GM20000 (cell line): Measurements from ENCODE around the gene AXL.
"Not testable (repeated sequence)": the region's sequence is repeated elsewhere in the genome, so short reads cannot be mapped to it uniquely, and the experiment has no call there.

Source experiments
- DNase-seq: peaks from one replicate; pipeline ENCODE4 v3.0.0; 2012; ENCODE audit warnings: low spot score
- TF ChIP-seq, protein P1 (sequence below): IDR thresholded peaks from 2 replicates; pipeline ENCODE4 v1.5.1; 2012; ENCODE audit warnings: mild to moderate bottlenecking, control low read depth; ENCODE audit errors: extremely low read depth, missing control alignments

The AXL gene

DNA sequence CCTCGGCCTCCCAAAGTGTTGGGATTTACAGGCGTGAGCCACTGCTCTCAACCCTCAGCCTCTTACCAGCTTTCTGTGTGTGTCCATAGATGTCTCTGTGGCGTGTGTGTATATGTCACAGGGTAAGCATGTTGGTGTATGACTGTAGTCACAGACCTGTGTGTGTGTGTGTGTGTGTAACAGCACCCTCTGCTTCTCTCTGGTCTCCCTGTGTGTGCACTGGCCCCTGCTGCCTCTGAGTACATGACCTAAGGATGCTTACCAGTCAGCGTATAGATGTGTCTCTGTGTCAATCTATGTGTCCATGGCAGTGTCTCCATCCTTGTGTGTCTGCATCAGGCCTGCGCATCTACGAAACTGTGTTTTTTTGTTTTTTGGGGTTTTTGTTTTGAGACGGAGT is 5.6 kb downstream of the AXL start:
- no peak for DNase-seq
- TF ChIP-seq, protein P1, sequence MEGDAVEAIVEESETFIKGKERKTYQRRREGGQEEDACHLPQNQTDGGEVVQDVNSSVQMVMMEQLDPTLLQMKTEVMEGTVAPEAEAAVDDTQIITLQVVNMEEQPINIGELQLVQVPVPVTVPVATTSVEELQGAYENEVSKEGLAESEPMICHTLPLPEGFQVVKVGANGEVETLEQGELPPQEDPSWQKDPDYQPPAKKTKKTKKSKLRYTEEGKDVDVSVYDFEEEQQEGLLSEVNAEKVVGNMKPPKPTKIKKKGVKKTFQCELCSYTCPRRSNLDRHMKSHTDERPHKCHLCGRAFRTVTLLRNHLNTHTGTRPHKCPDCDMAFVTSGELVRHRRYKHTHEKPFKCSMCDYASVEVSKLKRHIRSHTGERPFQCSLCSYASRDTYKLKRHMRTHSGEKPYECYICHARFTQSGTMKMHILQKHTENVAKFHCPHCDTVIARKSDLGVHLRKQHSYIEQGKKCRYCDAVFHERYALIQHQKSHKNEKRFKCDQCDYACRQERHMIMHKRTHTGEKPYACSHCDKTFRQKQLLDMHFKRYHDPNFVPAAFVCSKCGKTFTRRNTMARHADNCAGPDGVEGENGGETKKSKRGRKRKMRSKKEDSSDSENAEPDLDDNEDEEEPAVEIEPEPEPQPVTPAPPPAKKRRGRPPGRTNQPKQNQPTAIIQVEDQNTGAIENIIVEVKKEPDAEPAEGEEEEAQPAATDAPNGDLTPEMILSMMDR: no peak

DNA sequence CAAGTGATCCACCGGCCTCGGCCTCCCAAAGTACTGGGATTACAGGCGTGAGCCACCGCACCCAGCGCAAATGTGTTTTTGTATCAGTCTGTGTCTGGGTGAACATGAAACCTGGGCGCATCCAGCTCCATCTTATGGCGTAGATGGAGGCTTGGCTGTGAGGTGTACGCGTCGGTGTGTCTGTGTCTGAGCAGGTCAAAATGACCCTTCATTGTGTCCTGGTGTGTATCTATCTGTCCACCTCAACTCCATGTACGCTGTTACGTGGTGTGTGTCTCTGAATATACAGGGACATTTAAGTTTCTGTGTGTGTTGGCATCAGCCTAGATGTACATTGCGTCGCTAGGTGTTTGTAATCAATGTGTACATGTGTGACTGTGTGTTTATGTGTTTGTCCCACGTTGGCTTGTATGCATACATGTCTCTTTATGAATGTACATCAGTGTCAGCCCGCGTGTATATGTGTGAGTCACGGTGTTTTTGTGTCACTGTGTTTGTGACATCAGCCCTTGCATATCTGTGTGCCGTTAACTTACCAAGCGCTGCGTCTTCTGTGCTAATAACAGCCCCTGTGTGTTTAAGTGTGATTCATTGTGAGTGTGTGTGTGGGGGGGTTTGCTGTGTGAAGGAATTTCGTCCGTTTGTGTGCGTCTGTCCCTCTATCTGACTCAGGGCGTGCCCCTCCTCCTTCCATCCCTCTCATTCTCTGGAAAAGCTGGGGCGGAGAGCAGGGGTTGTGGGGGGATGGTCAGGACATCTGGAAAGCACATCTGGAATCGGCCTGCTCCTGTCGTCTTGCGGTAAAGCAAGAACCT is 6.4 kb downstream of the AXL start:
- TF ChIP-seq, protein P1: no peak
- DNase-seq: no peak

DNA sequence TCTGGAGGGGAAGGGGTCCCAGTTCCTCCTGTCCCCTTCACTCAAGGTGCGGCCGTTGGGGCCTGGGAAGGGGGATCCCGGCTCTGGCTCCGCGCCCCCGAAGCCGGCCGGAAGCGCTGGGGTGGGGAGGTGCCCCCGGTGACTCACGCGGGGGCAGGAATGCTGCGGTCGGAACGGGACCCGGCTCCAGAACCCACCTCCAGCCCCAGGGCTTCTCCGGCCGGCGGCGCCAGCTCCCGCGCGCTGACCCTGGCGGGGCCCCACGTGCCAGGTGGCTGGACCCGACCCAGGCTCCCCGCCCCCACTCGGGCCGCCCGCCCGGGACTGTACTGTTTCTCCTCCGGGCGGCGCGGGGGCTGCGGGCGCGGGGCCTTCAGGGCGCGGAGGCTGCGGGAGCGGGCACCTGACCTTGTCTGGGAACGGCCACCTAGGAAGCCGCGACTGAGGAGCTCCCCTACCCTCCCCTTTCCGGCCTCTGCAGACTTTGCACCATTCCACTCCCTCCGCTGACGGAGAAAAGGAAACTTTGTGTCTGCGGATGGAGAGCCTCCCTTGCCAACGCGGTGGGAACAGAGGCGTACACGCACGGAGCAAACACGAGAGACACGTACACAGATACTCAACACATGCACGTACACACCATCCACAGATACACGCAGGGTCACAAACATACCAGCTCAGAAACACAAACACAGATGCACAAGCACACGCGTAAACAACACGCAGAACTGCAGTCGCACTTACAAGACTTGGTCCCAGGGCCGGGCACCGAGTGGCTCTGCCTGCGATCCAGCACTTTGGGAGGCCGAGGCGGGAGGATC is 7.2 kb downstream of the AXL start:
- peak; percentile 64 for DNase-seq
- TF ChIP-seq, protein P1: no peak

DNA sequence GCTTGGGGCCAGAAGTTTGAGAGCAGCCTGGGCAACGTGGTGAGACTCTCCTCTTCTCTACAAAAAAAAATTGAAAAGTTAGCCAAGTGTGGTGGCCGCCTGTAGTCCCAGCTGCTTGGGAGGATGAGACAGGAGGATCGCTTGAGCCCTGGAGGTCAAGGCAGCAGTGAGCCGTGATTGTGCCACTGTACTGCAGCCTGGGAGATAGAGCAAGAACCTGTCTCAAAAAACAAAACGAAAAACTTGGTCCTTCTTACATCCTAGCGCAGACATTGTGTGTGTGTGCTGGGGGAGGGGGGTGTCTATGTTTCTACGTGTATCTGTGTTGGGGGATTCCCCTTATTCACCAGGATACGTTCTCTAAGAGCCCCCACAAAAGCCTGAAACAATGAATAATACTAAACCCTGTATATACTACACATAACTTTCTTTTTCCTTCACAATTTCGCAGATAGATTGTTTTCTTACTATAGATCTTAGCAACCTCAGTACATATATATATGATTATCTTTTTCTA is 7.9 kb downstream of the AXL start:
- no peak for DNase-seq
- TF ChIP-seq, protein P1: no peak

DNA sequence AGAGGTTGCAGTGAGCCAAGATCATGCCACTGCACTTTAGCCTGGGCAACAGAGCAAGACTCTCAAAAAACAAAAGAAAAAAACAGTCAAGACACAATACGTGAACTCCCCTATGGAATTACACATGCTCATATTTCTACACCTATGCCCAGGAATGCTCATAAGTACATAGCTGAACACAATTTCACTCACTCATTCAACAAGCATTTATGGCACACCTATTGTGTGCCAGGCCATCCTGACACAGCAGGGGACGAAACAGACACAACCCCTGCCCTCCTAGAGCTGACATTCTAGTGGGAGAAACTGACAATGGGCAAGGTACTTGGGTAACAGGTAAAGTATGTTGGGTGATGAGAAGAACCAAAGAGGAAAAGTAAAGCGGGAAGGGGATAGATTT is 9.5 kb downstream of the AXL start:
- TF ChIP-seq, protein P1: no peak
- DNase-seq: no peak

DNA sequence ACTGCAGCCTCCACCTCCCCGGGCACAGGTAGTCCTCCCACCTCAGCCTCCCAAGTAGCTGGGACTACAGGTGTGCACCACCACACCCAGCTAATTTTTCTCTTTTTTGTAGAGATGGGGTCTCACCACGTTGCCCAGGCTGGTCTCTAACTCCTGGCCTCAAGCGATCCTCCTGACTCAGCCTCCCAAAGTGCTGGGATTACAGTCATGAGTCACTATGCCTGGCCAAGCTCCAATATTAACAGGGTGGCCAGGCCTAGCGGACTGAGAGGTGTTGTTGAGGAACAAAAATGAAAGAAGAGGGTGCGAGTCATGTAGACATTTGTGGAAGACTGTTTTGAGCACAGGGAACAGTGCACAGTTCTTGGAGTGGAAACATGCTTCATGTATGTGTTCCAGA is 10.3 kb downstream of the AXL start:
- DNase-seq: not testable (repeated sequence)

DNA sequence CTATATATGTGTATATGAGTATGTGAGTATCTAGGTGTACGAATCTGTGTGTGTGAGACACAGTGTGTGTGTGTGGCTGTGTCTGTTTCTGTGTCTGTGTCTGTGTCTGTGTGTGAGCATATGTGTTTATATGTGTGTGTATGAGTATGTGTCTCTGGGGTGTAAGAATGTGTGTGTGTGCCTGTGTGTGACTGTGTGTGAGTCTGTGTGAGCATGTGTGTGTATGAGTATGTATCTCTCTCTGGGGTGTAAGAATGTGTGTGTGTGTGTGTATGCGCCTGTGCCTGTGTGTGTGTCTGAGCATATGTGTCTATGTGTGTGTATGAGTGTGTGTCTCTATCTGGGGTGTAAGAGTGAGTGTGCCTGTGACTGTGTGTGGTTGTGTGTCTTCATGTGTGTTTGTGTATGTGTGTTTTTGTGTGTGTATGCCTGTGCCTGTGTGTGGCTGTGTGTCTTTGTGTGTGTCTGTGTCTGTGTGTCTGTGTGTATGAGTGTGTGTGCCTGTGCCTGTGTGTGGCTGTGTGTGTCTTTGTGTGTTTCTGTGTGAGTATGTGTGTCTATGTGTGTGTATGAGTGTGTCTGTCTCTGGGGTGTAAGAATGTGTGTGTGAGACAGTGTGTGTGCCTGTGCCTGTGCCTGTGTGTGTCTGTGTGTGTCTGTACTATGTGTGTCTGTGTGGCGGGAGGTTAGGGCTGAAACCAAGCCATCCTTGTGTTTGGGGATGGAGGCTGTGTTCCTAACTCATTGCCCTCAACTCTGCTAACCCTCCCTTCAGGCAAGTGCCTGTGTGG is 11.2 kb downstream of the AXL start:
- TF ChIP-seq, protein P1: no peak
- DNase-seq: no peak
